COR-L47 (cell line): Measurements from ENCODE around the gene USB1.
A peak's percentile ranks its signal among the peaks of the same experiment; 100 is the strongest.

Source experiments
- DNase-seq: peaks from one replicate; lab custom pipeline; 2025; lab: John Stamatoyannopoulos, UW

Gene USB1, protein sequence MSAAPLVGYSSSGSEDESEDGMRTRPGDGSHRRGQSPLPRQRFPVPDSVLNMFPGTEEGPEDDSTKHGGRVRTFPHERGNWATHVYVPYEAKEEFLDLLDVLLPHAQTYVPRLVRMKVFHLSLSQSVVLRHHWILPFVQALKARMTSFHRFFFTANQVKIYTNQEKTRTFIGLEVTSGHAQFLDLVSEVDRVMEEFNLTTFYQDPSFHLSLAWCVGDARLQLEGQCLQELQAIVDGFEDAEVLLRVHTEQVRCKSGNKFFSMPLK

DNA sequence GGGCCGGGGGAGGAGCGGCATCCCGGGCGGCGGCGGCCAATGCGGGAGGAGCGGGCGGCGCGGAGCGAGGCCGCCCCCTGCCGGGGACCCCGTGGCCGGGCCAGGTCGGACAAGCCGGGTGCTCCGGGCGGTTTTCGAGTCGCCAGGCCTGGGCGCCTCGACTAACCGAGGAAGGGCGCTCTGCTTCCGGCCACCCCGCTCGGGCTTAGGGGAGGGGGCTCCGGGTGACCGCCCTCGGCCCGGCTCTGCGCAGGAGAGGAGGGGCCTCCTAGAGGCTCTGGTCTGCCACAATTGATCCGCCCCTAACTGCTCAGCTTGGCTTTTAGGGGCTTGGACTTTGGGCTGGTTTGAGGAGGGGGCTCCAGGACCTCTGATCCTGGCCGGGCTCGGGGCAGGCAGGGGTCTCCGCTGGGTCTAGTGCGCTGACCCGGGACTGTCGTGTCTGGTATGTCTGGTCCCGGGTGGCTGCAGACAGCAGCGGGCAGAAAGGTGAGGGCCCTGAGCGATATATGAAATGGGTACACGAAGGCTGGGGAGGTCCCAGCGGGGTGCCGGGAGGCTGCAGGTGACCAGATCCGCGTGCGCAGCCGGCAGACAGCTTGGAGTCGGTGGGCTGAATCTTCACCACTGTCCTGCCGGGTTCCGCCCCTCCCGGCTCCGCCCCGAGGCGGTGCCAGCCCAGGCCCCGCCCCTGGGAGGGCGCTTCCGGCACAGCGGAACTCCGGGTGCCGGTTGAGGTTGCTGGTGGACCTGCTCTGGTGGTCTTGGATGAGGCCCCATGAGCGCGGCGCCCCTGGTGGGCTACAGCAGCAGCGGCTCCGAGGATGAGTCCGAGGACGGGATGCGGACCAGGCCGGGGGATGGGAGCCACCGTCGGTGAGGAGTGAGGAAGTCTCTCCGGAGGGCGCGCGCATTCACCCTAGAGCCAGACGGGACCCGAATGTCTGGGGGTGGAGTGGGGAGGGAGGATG lies at the start of gene USB1:
Gene USB1, plus strand, starts transcription at position 702 of the 971 bp plus-strand sequence. Its CDS starts 77 bp downstream, at position 779.
- DNase-seq: peak; percentile 76

DNA sequence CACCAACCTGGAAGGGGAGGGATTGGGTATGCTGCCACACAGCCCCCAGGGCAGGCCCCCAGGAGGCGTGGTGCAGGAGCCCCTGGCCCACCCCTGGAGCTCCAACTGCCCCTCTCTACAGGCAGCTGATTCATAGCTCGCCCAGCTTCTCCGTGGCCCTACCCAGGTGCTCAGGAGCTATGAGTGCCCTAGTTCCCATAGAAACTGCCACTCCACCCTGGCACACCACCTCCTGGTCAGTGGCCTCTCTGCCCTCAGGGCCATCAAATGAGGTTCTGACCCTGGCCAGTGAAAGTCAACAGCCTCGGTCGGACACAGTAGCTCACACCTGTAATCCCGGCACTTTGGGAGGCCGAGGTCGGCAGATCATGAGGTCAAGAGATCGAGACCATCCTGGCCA lies 48.3 kb upstream of the USB1 start:
- no peak for DNase-seq

DNA sequence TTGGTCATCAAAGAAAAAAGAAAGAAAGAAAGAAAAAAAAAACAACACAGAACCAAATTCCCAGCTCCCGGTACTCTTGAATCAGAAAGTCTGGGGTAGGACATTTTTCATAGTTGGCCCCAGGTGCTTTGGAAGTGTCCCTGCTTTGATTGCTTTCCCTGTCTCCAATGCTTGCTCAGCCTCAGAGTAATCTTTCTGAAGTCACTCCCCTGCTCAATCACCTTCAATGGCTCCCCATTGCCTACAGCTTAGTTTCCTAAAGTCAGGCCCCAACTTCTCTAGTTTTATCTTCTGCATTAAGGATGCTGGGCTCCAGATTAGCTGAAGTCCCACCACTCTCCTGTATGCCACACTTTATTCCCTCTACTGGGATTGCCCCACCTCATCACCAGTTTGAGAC lies 47.4 kb upstream of the USB1 start:
- DNase-seq: no peak

DNA sequence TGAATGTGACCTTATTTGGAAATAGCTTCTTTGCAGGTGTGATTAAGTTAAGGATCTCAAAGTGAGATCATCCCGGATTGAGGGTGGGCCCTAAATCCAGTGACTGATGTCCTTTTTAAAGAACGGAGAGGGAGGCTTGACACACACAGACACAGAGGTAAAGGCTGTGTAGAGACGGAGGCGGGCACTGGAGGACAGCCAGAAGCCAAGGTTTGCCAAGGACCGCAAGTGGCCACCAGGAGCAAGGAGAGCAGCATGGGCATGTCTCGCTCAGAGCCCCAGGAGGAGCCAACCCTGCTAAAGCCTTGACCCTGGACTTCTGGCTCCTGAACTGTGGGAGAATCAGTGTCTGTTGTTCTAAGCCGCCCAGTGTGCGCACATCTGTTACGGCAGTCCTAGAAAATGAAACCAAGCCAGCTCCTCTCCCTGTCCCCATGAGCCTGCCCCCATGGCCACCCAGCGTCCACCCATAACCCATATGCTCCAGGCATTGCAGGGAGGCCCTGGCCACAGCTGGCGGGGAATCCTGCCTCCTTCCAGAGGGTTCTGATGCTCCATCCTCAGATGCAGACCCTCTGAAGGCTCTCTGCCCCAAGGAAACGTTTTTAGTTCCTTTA lies 45.5 kb upstream of the USB1 start:
- DNase-seq: no peak

DNA sequence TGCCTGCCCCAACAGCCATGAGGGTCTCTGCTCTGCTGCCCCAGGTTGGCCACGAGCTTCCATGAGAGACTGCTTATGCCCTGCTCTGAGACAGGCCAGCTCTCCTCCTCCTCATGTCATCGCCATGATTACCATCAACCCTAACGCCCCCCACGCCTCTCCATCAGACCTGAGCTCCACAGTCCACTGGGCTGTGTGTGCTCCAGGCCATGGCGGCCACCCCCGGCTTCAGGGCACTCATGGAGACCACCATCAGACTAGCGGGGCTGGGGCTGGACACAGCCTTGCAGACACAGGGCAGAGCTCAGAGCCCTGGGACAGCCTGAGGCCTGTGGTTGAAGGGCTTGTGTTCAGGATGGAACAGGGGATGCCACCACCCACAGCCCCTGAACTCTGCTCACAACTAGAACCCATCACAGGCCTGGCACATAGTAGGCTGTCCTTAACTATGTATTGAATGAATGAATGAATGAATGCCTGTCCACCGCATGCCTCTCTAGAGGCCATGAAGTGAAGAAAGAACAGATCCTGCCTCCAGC lies 44.9 kb upstream of the USB1 start:
- no peak for DNase-seq

DNA sequence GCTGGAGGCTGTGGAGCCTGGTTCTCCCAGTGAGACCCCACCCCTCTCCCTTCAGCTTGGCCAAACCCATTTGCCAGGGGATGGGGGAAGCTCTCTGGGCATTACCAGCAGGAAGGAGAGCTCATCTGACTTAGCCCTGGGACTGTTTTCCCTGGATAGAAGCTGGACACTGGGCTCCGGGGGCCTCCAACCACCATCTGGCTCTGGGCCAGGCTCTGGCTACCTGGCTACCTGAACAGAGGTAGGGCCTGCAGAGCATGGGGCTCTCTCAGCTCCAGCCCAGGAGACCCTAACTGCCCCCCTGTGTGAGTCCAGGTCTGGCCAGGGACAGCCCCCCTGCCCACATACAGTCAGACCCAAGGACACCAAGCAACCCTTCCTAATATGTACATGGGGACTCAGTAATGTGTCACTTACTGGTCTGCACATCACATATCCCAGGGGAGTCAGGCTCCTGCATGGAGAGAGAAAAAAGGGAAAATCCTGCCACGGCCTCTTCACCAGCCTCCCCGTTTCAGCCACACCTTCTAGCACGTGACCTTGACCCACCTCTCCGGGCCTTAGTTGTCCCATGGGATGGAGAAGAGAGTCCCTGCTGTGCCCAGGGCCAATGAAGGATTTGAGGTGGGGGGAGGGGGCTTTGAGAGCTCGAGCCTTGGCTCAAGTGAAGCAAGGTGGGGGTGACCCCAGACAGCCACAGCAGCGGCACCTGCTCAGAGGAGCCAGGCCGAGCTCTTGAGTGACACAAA lies 44.1 kb upstream of the USB1 start:
- DNase-seq: no peak

DNA sequence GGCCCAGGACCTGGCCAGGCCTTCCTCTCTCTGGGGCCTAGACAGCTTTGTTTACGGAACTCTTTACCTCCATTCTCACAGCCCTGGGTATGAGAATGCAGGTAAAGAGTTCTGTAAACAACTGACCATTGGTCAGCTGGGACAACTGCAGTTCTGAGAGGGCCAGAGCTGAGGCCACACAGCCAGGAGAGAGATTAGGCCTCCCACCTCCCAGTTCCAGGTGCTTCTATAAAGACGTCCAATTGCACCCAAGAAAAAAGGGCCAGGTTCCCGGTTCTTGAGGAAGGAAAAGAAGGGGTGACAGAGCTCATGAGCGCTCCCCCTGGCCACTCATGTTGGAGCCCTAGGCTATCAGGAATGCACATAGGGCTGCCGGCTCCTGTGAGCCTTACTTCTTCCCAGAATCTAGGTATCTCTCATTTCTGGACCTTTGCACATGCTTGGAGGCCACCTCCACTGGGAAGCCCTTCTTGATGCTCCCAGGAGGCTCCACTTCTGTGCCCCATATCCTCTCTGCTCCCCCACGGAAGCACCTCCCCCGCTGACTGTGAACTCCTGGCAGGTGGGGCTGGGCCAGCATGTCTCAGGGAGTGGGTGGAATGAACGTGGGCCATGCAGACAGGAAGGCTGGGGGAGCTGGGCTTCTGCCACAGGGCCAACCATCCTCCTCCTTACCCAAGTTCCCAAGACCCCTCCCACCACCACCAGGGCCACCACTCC lies 43.4 kb upstream of the USB1 start:
- no peak for DNase-seq

DNA sequence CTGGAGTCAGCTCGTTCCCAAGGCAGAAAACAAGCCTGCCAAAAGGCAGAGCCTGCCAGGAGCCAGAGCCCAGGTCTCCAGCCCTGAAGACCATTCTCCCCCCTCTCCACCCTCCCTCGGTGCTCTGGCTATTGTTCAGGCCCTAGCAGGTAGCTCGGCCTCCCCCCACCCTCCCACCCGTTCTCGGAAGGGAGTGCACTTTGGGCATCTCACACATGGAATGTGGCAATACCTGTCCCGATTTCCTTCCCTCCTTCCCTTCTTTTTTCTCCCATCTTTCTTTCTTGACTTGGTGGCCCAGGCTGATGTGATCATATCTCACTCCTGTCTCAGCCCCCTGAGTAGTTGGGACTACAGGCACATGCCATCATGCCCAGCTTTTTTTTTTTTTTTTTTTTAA lies 42.7 kb upstream of the USB1 start:
- no peak for DNase-seq

DNA sequence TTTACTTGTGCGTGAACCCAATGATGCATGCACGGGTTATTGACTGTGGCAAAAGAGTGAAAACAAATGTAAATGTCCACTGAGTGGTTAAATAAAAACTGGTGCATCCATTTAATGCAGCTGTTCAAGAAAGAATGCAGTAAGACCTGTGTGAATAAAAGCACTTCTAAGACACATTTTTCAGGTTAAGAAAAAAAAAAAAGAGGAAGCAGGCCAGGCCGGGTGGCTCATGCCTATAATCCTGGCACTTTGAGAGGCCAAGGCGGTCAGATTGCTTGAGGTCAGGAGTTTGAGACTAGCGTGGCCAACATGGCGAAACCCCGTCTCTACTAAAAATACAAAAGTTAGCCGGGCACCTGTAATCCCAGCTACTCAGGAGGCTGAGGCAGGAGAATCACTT lies 42.1 kb upstream of the USB1 start:
- DNase-seq: no peak

DNA sequence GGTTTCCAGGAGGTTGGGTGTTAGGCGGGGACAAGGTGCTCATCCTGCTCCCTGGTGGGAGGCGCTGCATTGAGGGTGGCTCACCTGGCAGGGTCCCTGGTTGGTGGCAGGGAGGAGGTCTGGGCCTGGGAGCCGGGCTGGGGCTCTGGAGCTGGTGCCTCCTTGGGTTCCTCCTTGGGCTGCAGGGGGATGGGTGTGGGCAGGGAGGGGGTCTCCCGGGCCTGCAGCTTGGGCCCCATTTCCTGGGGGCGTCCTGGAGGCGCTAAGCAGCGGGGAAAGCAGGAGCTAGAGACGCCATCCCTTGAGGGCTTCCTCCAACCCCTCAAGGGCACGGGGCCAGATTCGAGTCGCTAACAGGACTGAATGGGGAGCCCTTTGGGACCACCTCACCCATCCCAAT lies 41.4 kb upstream of the USB1 start:
- DNase-seq: no peak

DNA sequence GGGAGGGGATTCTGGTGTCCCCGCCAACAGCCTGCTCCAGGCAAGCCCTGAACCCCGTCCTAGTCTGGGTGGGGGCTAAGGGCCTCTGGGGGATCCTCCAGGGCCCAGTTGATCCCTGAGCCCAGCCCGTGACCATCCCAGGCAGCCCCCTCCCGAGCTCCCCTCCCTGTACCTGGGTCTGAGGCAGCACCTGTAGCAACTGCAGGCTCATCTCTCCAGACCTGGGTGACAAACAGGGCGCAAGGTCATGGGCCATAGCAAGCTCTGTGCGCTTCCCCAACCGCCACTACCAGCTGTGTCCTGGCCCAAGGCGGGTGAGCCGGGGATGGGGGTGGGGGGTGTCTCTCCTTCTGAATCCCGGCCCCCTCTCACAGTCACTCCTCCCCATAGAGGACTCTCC lies 40.9 kb upstream of the USB1 start:
- DNase-seq: no peak

DNA sequence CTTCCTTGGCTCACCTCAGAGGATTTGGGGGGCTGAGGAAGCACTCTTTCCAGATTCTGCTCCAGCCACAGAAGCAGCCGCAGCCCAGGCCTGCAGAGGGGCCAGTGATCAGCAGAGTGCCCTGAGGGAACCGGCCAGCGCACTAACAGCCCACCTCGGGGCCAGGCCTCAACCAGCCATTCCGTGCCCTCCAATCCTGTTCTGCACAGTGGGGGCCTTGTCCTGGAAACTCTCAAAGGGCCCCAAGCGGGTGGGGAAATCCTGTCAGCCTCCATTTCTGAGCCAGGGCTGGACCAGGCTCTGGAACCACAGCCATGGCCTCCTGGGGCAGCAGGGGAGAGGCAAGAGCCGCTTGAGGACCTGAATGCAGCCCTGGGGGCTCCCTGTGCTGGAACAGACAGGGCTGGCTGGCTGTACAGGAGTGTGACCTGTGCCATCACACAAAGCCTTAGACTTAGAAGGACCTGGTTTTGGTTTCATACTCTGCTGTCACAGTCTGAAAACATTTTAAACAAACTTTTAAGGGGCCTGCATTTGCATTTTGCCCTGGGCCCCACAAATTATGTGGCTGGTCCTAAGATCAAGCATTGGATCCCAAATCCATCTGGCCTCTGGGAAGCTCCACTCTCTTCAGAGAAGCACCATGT lies 40.3 kb upstream of the USB1 start:
- no peak for DNase-seq

DNA sequence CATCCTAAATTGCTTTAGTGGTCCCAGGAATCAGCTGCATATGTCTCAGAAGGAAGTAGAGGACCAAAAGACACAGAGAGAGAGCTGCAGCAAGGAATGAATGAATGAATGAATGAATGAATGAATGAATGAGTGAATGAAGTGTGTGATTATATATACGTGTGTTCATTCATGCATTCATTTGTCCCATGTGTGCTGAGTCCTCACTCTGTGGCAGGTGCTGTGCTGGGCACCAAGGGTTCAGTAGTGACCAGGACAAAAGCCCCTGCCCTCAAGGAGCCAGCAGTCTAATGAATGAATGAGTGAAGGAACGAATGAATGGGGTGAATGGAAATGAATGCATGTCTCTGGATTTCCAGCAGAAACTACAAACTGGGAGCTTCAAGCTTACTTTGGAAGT lies 39.7 kb upstream of the USB1 start:
- DNase-seq: no peak

DNA sequence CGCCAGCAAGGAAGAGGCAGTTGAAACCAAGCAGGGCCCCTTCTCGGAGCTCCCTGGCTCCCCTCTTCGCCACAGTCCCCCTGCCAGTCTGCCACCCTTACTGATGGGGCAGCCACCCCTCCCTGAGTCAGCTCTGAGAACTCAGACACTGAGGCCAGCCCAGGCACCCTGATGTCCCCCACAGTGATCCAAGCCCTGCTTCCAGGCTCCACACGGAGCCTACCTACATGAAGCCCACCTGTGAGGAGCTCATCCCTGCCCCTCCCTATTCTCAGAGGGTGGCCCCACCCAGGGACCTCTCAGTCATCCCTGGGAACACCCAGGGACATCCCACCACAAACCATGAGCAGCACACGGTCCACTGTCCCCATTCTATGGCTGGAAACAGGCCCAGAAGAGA lies 39.2 kb upstream of the USB1 start:
- DNase-seq: no peak

DNA sequence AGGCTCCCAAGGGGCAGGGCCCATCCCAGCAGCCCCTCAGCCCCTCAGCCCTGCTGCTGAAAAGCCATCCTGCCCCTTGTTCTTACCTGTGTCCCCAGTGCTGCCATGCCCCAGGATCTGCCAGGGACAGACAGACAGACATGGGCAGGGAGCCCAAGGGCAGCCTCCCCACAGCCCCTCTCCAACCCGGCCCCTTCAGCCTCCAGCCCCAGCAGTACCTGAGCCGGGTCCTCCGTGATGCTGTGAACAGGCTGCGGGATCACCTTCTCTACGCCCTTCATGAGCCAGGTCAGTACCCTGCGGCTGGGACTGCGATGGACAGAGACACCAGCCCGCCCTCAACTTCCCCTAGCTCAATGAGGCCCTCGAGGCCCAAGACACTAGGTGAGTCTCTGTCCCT lies 38.5 kb upstream of the USB1 start:
- no peak for DNase-seq

DNA sequence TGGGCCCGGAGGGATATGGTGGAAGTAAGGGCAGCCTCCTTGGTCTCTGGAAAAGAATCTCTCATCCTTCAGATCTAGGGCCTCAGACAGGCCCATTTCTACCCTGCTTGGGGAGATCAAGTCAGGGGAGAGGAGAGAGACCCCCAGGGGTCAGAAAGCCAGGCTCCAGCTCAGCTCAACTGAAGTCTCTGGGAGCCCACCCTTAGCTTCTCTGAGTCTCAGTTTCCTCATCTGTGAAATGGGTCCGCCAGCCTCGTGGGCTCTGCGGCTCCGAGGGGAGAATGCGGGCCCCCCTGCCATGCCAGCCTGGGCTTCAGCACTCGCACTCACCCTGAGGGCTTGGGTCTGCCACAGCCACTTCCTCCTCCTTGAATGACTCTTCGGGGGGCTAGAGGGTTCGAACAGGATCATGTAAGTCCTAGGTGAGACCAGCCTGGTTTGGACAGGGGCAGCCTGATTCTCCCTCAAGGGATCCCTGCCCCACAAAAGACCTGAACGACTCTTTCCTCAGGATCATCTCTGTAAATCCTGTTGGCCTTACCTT lies 37.0 kb upstream of the USB1 start:
- no peak for DNase-seq

DNA sequence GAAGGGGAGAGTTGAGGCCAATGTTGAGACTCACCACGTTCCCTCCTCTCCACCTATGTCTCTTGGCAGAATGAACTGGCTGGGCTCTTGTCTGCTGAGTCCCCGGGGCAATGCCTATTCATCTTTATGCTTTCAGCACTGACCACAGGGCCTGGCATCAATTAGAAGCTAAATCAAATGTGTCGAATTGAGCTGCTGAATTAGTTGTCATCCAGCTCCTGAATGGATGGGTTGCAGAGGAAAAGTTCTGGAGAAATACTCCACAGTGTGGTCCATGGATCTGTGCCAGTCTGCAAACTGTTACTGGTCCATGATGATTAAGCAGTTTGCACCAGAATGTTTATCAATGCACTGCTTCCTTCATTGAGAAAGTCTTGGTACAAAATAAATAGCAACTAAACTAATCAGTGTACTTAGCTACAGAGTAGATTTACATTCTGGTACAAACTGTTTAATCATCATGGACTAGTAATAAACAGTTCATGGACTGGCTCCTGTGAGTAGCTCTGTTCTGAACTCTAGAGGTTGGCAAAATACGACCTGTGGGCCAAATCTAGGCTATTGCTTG lies 34.9 kb upstream of the USB1 start:
- DNase-seq: no peak

DNA sequence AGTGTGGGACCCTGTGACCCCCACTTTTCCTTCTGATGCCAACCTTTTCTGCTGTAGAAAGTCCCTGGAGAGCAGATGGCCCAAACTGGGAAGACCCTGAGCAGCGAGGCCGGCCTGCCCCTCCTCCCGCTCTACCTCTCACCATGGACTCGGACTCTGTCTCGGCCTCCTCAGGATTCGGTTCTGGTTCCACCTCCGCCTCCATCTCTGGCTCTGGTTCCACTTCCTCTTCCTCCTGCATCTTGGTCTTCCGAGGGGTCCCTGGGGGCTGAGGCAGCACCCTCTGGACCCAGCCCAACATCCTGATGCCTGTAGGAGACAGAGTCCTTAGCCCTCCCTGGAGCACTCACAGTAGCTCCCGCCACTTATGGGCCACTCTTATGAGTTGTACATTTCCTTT lies 34.2 kb upstream of the USB1 start:
- no peak for DNase-seq

DNA sequence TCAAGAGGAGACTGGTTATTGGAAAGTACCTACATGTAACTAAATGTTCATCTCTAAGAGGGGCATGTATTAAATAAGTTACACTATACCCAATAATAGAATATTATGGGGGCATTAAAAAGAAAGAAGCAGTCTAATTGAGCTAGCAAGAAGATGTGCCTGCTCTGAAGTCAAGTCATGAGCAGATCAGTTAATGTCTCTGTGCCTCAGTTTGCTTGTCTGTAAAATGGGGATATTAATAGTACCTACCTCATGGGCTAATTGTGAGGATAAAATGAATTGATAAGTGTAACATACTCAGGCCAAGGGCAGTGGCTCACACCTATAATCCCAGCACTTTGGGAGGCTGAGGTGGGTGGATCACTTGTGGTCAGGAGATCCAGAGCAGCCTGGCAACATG lies 33.3 kb upstream of the USB1 start:
- DNase-seq: no peak

DNA sequence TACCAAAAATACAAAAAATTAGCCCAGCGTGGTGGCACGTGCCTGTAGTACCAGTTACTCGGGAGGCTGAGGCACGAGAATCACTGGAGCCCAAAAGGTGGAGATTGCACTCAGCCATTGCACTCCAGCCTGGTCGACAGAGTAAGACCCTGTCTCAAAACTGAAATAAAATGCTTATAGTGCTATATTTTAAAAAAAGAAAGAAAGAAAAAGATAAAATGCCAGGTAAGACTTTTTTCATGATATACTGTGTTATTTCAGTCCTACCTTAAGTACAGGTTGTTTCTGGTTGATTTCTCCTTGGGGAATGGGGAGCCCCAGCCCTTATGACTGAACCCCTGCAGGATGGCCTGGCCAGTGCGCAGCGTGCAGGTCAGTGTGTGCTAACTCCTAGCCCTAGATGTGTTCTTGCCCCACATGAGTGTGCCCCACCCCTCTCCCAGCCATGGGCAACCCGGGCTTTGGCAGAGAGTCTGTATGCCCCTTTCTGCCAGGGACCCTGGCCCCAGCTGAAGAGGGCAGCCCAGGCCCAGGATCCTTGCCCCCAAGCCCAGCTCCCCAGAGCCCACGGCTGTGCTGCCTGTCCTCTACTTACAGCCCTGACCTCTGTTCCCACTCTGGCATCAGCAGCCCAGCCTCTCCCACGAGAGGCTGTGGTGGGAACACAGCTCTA lies 31.6 kb upstream of the USB1 start:
- no peak for DNase-seq
